ENCODE measurements around the gene AKAP1. TPM values are rescaled to one million over a fixed set of nuclear protein-coding genes. Genes with fewer than 3 reads are reported as not detected.

Gene AKAP1
- total RNA-seq (2014; rRNA removed; shearing (Covaris generic)), result 20.1 and 22.2 TPM in 2 replicates

GRCh38 chr17:57084802-57085447, at the start of gene AKAP1:
AKAP1 (plus strand) TSS chr17:57085246; CDS start chr17:57105465, 20,219 bp downstream.
- Histone ChIP-seq H3K4me3 (peak within 1 kb of the TSS; percentile 95), H3K36me3 (no peaks in the 10 kb centered on the region), H3K4me1 (no peaks in the 10 kb centered on the region), H3K9me3 (replicated peaks) (no peaks in the 10 kb centered on the region), H3K27me3 (no peaks in the 10 kb centered on the region), H3K27ac (peak within 1 kb of the TSS; percentile 93)
- peak; percentile 92 to 93 for DNase-seq

GRCh38 chr17:57035971-57036481, 49.0 kb upstream of the AKAP1 start:
- Histone ChIP-seq H3K27me3 (no peaks in the 10 kb centered on the region), H3K36me3 (no peaks in the 10 kb centered on the region), H3K4me1 (no peaks in the 10 kb centered on the region), H3K9me3 (replicated peaks) (no peaks in the 10 kb centered on the region), H3K27ac (no peak overlapping the region), H3K4me3 (no peak overlapping the region)
- no peak for DNase-seq

GRCh38 chr17:57037411-57037810, 47.6 kb upstream of the AKAP1 start:
- Histone ChIP-seq H3K27me3 (no peaks in the 10 kb centered on the region), H3K4me3 (no peak overlapping the region), H3K4me1 (no peaks in the 10 kb centered on the region), H3K9me3 (replicated peaks) (no peaks in the 10 kb centered on the region), H3K36me3 (no peaks in the 10 kb centered on the region), H3K27ac (no peak overlapping the region)
- DNase-seq, result no peak

GRCh38 chr17:57038486-57038885, 46.6 kb upstream of the AKAP1 start:
- Histone ChIP-seq H3K27ac (no peak overlapping the region), H3K27me3 (no peaks in the 10 kb centered on the region), H3K4me3 (no peak overlapping the region), H3K4me1 (no peaks in the 10 kb centered on the region), H3K9me3 (replicated peaks) (no peaks in the 10 kb centered on the region), H3K36me3 (no peaks in the 10 kb centered on the region)
- no peak for DNase-seq

GRCh38 chr17:57040571-57040970, 44.5 kb upstream of the AKAP1 start:
- no peak overlapping the region for H3K27ac ChIP-seq
- no peaks in the 10 kb centered on the region for H3K9me3 ChIP-seq (replicated peaks)
- no peaks in the 10 kb centered on the region for H3K27me3 ChIP-seq
- H3K4me3 ChIP-seq, result no peak overlapping the region
- no peak for DNase-seq
- no peaks in the 10 kb centered on the region for H3K36me3 ChIP-seq
- H3K4me1 ChIP-seq, result no peaks in the 10 kb centered on the region

- H3K36me3 ChIP-seq, result no peaks in the 10 kb centered on the region
- DNase-seq, result no peak
- H3K27ac ChIP-seq, result no peak overlapping the region
- no peaks in the 10 kb centered on the region for H3K4me1 ChIP-seq
- H3K4me3 ChIP-seq, result no peak overlapping the region
- H3K9me3 ChIP-seq (replicated peaks), result no peaks in the 10 kb centered on the region
- H3K27me3 ChIP-seq, result no peaks in the 10 kb centered on the region
Observed at GRCh38 chr17:57043276-57043675, 41.8 kb upstream of the AKAP1 start.

- Histone ChIP-seq H3K4me1 (no peaks in the 10 kb centered on the region), H3K36me3 (no peaks in the 10 kb centered on the region), H3K27ac (no peak overlapping the region), H3K9me3 (replicated peaks) (no peaks in the 10 kb centered on the region), H3K4me3 (no peak overlapping the region), H3K27me3 (no peaks in the 10 kb centered on the region)
- DNase-seq, result no peak
Observed at GRCh38 chr17:57044976-57045867, 39.8 kb upstream of the AKAP1 start.

- Histone ChIP-seq H3K36me3 (no peaks in the 10 kb centered on the region), H3K4me1 (no peaks in the 10 kb centered on the region), H3K9me3 (replicated peaks) (no peaks in the 10 kb centered on the region), H3K27me3 (no peaks in the 10 kb centered on the region), H3K27ac (peak overlapping the region; percentile 82), H3K4me3 (peak overlapping the region; percentile 61)
- DNase-seq, result peak; percentile 85 to 86
Observed at GRCh38 chr17:57045868-57046704, 39.0 kb upstream of the AKAP1 start.

GRCh38 chr17:57046749-57047148, 38.3 kb upstream of the AKAP1 start:
- Histone ChIP-seq H3K27ac (peak overlapping the region; percentile 82), H3K27me3 (no peaks in the 10 kb centered on the region), H3K4me3 (peak overlapping the region; percentile 61), H3K36me3 (no peaks in the 10 kb centered on the region), H3K9me3 (replicated peaks) (no peaks in the 10 kb centered on the region), H3K4me1 (no peaks in the 10 kb centered on the region; the same call in 1 of the 2 replicates)
- no peak for DNase-seq

- Histone ChIP-seq H3K27me3 (no peaks in the 10 kb centered on the region), H3K36me3 (no peaks in the 10 kb centered on the region)
Observed at GRCh38 chr17:57048096-57048495, 37.0 kb upstream of the AKAP1 start.

GRCh38 chr17:57050306-57050705, 34.7 kb upstream of the AKAP1 start:
- H3K4me3 ChIP-seq, result no peak overlapping the region
- H3K36me3 ChIP-seq, result no peaks in the 10 kb centered on the region
- no peak overlapping the region for H3K27ac ChIP-seq
- H3K4me1 ChIP-seq, result no peaks in the 10 kb centered on the region; the same call in 1 of the 2 replicates
- H3K9me3 ChIP-seq (replicated peaks), result no peaks in the 10 kb centered on the region
- H3K27me3 ChIP-seq, result no peaks in the 10 kb centered on the region
- DNase-seq, result no peak

More at GRCh38 chr17:57048096-57048495, 37.0 kb upstream of the AKAP1 start:
- H3K4me3 ChIP-seq, result no peak overlapping the region
- no peaks in the 10 kb centered on the region for H3K9me3 ChIP-seq (replicated peaks)
- H3K27ac ChIP-seq, result no peak overlapping the region
- H3K4me1 ChIP-seq, result no peaks in the 10 kb centered on the region; the same call in 1 of the 2 replicates
- DNase-seq, result no peak

- H3K36me3 ChIP-seq, result no peaks in the 10 kb centered on the region
- no peaks in the 10 kb centered on the region for H3K27me3 ChIP-seq
- H3K4me3 ChIP-seq, result no peak overlapping the region
- no peak overlapping the region for H3K27ac ChIP-seq
- H3K9me3 ChIP-seq (replicated peaks), result no peaks in the 10 kb centered on the region
- H3K4me1 ChIP-seq, result no peaks in the 10 kb centered on the region; the same call in 1 of the 2 replicates
- DNase-seq, result peak; percentile 17 to 57
Observed at GRCh38 chr17:57051886-57052361, 33.1 kb upstream of the AKAP1 start.

GRCh38 chr17:57062865-57063264, 22.2 kb upstream of the AKAP1 start:
- H3K27ac ChIP-seq, result no peak overlapping the region
- no peaks in the 10 kb centered on the region for H3K27me3 ChIP-seq
- H3K9me3 ChIP-seq (replicated peaks), result no peaks in the 10 kb centered on the region
- no peaks in the 10 kb centered on the region for H3K4me1 ChIP-seq
- no peak overlapping the region for H3K4me3 ChIP-seq
- DNase-seq, result no peak
- no peaks in the 10 kb centered on the region for H3K36me3 ChIP-seq

- Histone ChIP-seq H3K27me3 (no peaks in the 10 kb centered on the region), H3K4me3 (no peak overlapping the region), H3K27ac (no peak overlapping the region), H3K36me3 (no peaks in the 10 kb centered on the region), H3K4me1 (no peaks in the 10 kb centered on the region; the same call in 1 of the 2 replicates), H3K9me3 (replicated peaks) (no peaks in the 10 kb centered on the region)
- no peak for DNase-seq
Observed at GRCh38 chr17:57067162-57067561, 17.9 kb upstream of the AKAP1 start.
